Measurements from ENCODE around the gene TRPM8.

DNA sequence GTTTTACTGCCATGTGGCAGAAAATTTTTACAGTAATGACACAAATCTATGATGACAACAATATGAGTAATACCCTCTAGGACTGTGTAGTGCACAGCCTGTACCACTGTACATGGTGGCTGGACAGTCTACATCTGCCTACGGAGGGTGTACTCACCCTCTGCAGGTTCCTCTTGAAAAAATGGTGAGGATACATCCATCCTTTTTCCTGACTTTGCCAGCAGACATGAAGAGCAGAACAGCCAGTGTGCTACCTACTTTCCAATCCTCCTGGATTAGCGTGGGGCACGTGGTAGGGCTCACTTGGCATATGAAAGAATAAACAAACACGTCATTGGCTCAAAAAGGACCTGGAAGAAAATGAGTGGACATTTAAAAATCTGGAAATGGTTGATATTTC lies 62.6 kb downstream of the TRPM8 start:
- TF ChIP-seq, protein P1, sequence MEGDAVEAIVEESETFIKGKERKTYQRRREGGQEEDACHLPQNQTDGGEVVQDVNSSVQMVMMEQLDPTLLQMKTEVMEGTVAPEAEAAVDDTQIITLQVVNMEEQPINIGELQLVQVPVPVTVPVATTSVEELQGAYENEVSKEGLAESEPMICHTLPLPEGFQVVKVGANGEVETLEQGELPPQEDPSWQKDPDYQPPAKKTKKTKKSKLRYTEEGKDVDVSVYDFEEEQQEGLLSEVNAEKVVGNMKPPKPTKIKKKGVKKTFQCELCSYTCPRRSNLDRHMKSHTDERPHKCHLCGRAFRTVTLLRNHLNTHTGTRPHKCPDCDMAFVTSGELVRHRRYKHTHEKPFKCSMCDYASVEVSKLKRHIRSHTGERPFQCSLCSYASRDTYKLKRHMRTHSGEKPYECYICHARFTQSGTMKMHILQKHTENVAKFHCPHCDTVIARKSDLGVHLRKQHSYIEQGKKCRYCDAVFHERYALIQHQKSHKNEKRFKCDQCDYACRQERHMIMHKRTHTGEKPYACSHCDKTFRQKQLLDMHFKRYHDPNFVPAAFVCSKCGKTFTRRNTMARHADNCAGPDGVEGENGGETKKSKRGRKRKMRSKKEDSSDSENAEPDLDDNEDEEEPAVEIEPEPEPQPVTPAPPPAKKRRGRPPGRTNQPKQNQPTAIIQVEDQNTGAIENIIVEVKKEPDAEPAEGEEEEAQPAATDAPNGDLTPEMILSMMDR (optimal IDR thresholded peaks at IDR 0.05 in 1 of 3, IDR thresholded peaks at IDR 0.05 in 1 of 3, conservative IDR thresholded peaks at IDR 0.05 in 1 of 3; ENCODE audit: extremely low read depth in 1 of 3, insufficient read depth in 2 of 3, low read length in 3 of 3), result no peak
- TF ChIP-seq EZH2 (IDR thresholded peaks at IDR 0.05; ENCODE audit: low read length), result no peak

Measured in keratinocyte (primary cell).